GM18909 (cell line): Measurements from ENCODE around the gene PLEKHG5.
"Not testable (repeated sequence)": the region's sequence is repeated elsewhere in the genome, so short reads cannot be mapped to it uniquely, and the experiment has no call there.

Source experiments
- ATAC-seq: cut with Tn5 transposase; IDR thresholded peaks from one replicate; pipeline ENCODE4 v1.9.1; 2021; ENCODE audit warnings: mild to moderate bottlenecking; ENCODE audit not compliant: unreplicated experiment, poor library complexity

Gene PLEKHG5

GRCh38 chr1:6450005-6450450 lies 41.4 kb downstream of the PLEKHG5 start:
- no peak for ATAC-seq

- ATAC-seq = no peak
Observed at GRCh38 chr1:6448749-6449631, 42.5 kb downstream of the PLEKHG5 start.

GRCh38 chr1:6447818-6448748 lies 43.4 kb downstream of the PLEKHG5 start:
- ATAC-seq = no peak

GRCh38 chr1:6447016-6447817 lies 44.2 kb downstream of the PLEKHG5 start:
- no peak for ATAC-seq

GRCh38 chr1:6446665-6447015 lies 44.8 kb downstream of the PLEKHG5 start:
- no peak for ATAC-seq

- ATAC-seq = not testable (repeated sequence)
Observed at GRCh38 chr1:6445929-6446328, 45.5 kb downstream of the PLEKHG5 start.

- no peak for ATAC-seq
Observed at GRCh38 chr1:6445062-6445763, 46.3 kb downstream of the PLEKHG5 start.

GRCh38 chr1:6444377-6444776 lies 47.1 kb downstream of the PLEKHG5 start:
- no peak for ATAC-seq

GRCh38 chr1:6443339-6444115 lies 47.9 kb downstream of the PLEKHG5 start:
- ATAC-seq = no peak

GRCh38 chr1:6441586-6441985 lies 49.9 kb downstream of the PLEKHG5 start:
- no peak for ATAC-seq

GRCh38 chr1:6440198-6441126 lies 51.0 kb downstream of the PLEKHG5 start:
- ATAC-seq = peak; percentile 39

GRCh38 chr1:6438047-6438525 lies 53.4 kb downstream of the PLEKHG5 start:
- peak; percentile 61 for ATAC-seq

GRCh38 chr1:6437012-6437700 lies 54.3 kb downstream of the PLEKHG5 start:
- ATAC-seq = not testable (repeated sequence)

- not testable (repeated sequence) for ATAC-seq
Observed at GRCh38 chr1:6436277-6436676, 55.2 kb downstream of the PLEKHG5 start.

- no peak for ATAC-seq
Observed at GRCh38 chr1:6435547-6435946, 55.9 kb downstream of the PLEKHG5 start.

GRCh38 chr1:6435129-6435528 lies 56.3 kb downstream of the PLEKHG5 start:
- no peak for ATAC-seq

- ATAC-seq = no peak
Observed at GRCh38 chr1:6434186-6434585, 57.3 kb downstream of the PLEKHG5 start.
